Fibroblast of pulmonary artery (primary cell): ENCODE results near the gene BACH2.

ENCODE experiments used
- DNase-seq: peaks from one replicate; pipeline ENCODE4 v3.0.0-alpha.2; 2010; ENCODE audit warnings: low read depth
- H3K4me3 ChIP-seq: replicated peaks from 2 replicates; pipeline ENCODE4 v1.5.1; 2011; ENCODE audit warnings: low read depth, mild to moderate bottlenecking, control low read depth, low read length, moderate library complexity
- CTCF ChIP-seq: IDR thresholded peaks from 2 replicates; pipeline ENCODE4 v1.5.1; 2011; ENCODE audit warnings: mild to moderate bottlenecking, control low read depth, low read length, inconsistent platforms; ENCODE audit errors: missing control alignments

BACH2 gene

GRCh38 chr6:90178384-90178855 lies 118.2 kb downstream of the BACH2 start:
- DNase-seq, result no peak
- TF ChIP-seq CTCF, result no peak
- no peak overlapping the region for H3K4me3 ChIP-seq

GRCh38 chr6:90177544-90178383 lies 118.9 kb downstream of the BACH2 start:
- no peak for TF ChIP-seq CTCF
- H3K4me3 ChIP-seq, result no peak overlapping the region
- no peak for DNase-seq

GRCh38 chr6:90175627-90176538 lies 120.8 kb downstream of the BACH2 start:
- no peak for DNase-seq
- TF ChIP-seq CTCF, result no peak

GRCh38 chr6:90173262-90173925 lies 123.2 kb downstream of the BACH2 start:
- no peak for TF ChIP-seq CTCF
- no peak for DNase-seq
- H3K4me3 ChIP-seq, result no peak overlapping the region

More at GRCh38 chr6:90175627-90176538, 120.8 kb downstream of the BACH2 start:
- no peak overlapping the region for H3K4me3 ChIP-seq

- no peak overlapping the region for H3K4me3 ChIP-seq
- DNase-seq, result no peak
- no peak for TF ChIP-seq CTCF
Observed at GRCh38 chr6:90170601-90171000, 126.0 kb downstream of the BACH2 start.

GRCh38 chr6:90169374-90169773 lies 127.3 kb downstream of the BACH2 start:
- H3K4me3 ChIP-seq, result no peak overlapping the region
- no peak for TF ChIP-seq CTCF
- no peak for DNase-seq
